PC-3 (cell line): ENCODE results near the gene BLNK.

Source experiments
- CTCF ChIP-seq: fragments of 300-600 bp; sonication (generic); conservative IDR thresholded peaks from 2 replicates; pipeline ENCODE4 v1.5.1; 2017; ENCODE audit warnings: antibody characterized with exemption, low read depth, mild to moderate bottlenecking, low read length
- EZH2 ChIP-seq: fragments of 300-600 bp; sonication (generic); IDR thresholded peaks from one replicate; pipeline ENCODE4 v1.6.1; 2017; ENCODE audit warnings: antibody characterized with exemption, mild to moderate bottlenecking, low read length; ENCODE audit not compliant: unreplicated experiment
- EZH2phosphoT487 ChIP-seq: fragments of 300-600 bp; sonication (generic); IDR thresholded peaks from 2 replicates; pipeline ENCODE4 v1.6.1; 2018; ENCODE audit warnings: mild to moderate bottlenecking, antibody characterized with exemption, low read length, borderline replicate concordance

GRCh38 chr10:96254976-96255375 lies 16.4 kb downstream of the BLNK start:
- TF ChIP-seq CTCF (no peak), EZH2phosphoT487 (no peak), EZH2 (no peak)
